Omental fat pad (tissue), 4 donors: Measurements from ENCODE around the gene NR6A1. TPM values are rescaled to one million over a fixed set of nuclear protein-coding genes. Genes with fewer than 3 reads are reported as not detected.

Source experiments
- ATAC-seq: fragments of 150-250 bp; one replicate; pipeline ENCODE4 v1.9.1; 2016; ENCODE audit warnings: mild to moderate bottlenecking, moderate library complexity; ENCODE audit not compliant: low FRiP score
- DNase-seq: peaks from one replicate; pipeline ENCODE4 v3.0.0-alpha.2; 2019; ENCODE audit warnings: low spot score
- total RNA-seq, 4 donors: library from RNA; depleted of rRNA; stranded (reverse); fragments of >200 nt; gene quantifications; one replicate each; pipeline ENCODE4 v1.1.0, GENCODE V29; 2016
- TF ChIP-seq, protein P1 (sequence below), 3 donors: fragments of 450-650 bp; IDR thresholded peaks; one replicate each; pipeline ENCODE4 v1.5.1; 2016 to 2017; ENCODE audit warnings: antibody characterized with exemption in 3 of 3, mild to moderate bottlenecking in 3 of 3, moderate library complexity in 2 of 3

Gene NR6A1
- total RNA-seq, 4 donors from 2014 or later = 0.95 to 1.2 (median 1.0) TPM

DNA sequence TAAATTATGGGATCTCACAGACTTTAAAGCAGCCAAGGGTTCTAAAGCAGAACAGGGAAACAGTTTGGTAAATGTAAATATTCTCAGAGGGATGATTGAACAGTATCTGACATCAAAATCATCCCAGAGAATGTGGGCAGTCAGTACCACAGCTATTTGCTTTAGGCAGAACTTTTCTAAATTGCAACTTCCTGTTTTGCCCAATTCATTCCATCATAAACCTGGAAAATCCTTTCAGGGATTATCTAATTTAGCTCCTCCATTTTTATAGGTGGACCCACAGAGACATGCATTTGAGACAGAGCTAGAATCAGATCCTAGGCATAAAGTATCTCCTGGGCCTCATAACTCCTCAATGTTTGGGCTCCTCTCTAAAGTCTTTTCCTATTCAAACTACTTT, 12.4 kb downstream of the NR6A1 start:
- ATAC-seq (no peak), DNase-seq (no peak)
- TF ChIP-seq, protein P1, sequence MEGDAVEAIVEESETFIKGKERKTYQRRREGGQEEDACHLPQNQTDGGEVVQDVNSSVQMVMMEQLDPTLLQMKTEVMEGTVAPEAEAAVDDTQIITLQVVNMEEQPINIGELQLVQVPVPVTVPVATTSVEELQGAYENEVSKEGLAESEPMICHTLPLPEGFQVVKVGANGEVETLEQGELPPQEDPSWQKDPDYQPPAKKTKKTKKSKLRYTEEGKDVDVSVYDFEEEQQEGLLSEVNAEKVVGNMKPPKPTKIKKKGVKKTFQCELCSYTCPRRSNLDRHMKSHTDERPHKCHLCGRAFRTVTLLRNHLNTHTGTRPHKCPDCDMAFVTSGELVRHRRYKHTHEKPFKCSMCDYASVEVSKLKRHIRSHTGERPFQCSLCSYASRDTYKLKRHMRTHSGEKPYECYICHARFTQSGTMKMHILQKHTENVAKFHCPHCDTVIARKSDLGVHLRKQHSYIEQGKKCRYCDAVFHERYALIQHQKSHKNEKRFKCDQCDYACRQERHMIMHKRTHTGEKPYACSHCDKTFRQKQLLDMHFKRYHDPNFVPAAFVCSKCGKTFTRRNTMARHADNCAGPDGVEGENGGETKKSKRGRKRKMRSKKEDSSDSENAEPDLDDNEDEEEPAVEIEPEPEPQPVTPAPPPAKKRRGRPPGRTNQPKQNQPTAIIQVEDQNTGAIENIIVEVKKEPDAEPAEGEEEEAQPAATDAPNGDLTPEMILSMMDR (IDR thresholded peaks at IDR 0.05) = no peak

DNA sequence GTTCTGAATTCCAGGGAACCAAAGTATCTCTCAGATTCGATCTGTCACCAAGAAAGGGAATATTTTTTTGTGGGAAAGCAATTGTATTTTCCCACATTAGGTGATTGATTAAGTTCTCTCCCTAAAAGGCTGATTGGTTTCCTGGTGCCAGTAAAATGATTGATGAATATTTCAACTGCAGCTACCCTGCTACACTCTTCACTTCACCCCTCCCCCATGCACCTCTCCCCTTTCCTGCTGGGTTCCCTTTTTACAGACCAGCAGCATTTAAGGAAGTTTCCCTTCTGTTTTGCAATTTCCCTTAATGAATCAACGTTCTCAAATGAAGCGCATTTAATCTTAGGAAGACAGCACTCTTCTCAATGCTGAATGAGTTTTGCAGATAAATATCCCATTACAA, 13.1 kb downstream of the NR6A1 start:
- TF ChIP-seq, protein P1 (IDR thresholded peaks at IDR 0.05) = no peak
- DNase-seq = no peak
- ATAC-seq = no peak

DNA sequence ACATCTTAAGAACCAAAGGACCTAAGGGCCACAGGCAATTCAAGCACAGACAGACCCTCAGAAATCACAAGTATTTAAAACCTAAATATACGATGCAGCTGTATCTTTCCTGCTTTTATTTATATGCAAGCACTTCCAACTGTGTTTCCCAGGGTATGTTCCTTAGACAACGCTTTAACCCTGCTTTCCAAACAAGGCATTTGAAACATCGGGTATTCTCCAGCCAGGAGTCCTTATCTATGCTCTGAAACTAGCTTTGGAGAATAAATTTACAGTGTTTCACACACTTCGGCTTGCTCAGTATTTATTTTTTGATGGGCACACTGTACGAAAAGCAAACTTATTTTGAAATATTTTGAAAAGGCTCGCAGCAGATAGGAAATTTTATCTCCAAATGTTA, 13.5 kb downstream of the NR6A1 start:
- ATAC-seq (no peak), DNase-seq (no peak)
- TF ChIP-seq, protein P1 (IDR thresholded peaks at IDR 0.05) = no peak

DNA sequence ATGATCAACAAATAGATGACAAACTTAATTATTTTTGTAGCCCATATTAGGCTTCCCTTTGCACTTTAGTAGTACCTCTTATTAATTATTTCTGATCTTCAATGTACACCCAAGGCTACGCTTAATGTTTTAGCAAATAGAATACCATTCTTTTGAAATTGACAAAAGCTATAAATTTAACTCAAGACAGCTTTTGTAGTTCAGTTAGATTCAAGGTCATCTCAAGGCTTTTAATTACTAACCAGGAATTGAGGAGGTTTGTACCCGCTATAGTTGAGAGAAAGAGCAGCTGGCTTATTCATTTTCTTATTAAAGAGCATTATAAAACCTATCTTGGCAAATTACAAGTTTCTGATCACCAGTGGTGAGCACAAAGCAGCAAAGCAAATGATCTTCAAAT, 15.1 kb downstream of the NR6A1 start:
- TF ChIP-seq, protein P1 (IDR thresholded peaks at IDR 0.05) = no peak
- ATAC-seq = no peak
- no peak for DNase-seq

DNA sequence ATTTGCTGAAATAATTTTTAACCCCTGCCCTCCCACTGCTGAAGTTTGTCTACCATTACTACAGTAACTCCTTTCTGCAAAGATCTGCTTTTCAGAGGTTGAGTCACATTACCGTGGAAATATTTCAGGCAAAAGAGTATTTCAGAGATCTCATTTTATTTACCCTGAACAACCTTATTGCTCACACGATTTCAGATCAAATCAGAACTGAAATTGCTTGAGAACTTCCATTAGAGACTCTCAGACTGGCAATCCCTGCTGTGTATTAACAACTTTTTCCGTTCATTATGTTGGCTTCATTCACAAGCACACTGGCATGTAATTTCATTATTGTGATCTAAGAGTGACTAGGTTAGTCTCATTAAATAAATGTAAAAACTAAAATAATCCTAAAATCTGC, 16.1 kb downstream of the NR6A1 start:
- ATAC-seq (no peak), DNase-seq (no peak)
- TF ChIP-seq, protein P1 (IDR thresholded peaks at IDR 0.05) = no peak

DNA sequence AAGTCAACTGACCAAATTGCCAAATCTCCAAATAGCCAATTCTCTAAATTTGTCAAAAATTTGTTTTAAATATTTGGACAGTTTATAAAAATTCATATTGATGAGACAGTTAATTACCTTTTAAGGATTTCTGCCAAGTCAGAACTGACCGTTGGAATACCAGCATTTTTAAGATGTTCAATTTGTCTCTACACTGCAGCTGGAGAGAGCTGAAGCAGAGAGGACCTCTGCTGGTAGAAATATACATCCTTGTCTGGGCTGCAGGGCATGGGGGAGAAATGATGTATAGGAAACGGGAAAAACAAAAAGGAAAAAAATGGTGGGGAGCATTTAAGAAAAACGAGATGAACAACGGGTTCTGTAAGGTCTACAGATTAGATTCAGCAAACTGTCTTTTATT, 16.8 kb downstream of the NR6A1 start:
- ATAC-seq = no peak
- TF ChIP-seq, protein P1 (IDR thresholded peaks at IDR 0.05) = no peak
- DNase-seq = no peak

DNA sequence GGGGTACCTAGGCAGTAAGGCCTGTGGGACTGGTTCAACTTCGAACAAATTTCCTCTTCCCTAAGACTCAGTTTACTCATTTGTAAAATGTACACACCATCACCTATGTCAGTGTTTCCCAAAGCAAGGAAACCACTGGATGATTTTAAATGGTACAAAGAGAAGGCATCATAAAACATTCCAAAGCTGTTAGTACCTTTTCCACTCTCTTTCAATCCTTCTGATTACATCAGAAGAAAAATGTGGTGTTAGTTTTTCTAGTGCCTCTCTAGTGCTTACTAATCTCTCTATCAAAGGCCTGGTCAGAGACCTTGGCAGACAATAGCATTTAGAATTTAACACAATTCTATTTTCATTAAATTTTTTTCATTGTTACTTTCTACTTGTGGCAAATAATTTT, 18.1 kb downstream of the NR6A1 start:
- TF ChIP-seq, protein P1 (IDR thresholded peaks at IDR 0.05) = no peak
- no peak for ATAC-seq
- no peak for DNase-seq
